Fibroblast of skin of right quadriceps (primary cell): ENCODE results near the gene HSD17B10.
A peak's percentile ranks its signal among the peaks of the same experiment; 100 is the strongest.
"Not testable (repeated sequence)": the region's sequence is repeated elsewhere in the genome, so short reads cannot be mapped to it uniquely, and the experiment has no call there.

Experiments used
- DNase-seq: peaks from one replicate; pipeline ENCODE4 v3.0.0-alpha.2; 2013

HSD17B10 gene

DNA sequence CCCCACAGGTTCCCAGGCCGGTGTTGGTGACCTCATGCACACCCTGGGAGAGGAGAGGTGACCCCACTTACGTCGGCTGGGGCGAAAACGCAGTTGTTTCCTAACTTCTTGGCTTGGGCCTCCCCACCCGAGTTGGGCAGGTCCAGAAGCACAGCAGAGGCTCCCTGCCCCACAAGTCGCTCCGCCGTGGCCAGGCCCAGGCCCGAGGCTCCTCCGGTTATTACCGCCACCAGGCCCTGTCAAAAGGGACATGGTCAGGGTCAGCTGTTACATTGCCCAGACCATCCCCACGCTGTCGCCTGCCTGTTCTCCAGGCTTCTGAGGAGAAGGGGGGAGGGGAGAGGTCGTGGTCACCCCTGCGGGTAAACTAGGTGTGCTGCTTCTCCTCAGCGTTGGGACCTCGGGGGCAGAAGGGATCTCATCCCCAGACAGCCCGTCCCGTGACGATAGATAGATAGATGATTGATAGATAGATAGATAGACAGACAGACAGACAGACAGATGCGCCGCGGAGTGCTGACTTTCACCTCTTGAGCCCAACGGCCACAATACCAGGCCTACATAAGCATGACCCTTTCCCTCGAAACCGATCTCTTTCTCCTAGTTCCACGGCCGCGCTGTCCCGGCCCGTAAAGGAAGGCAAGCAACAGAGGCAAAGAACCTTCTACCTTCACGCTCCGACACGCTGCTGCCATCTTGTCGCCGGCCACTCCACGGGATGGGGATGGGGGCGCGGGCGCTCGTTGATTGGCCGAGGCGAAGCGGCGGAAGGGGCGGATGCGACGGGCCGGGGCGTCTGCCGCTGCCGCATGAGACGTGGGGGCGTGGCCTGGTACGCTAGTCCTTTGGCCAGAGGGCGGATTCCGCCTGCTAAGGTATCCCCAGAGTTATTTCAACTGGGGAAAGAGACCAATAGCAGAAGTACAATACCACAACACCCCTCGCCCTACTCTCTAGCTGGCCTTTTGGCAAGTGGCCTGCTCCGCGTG, at the start of gene HSD17B10:
Gene HSD17B10 (minus strand): TSS at position 720 of the 989 bp plus-strand sequence. CDS start 25 bp downstream, at position 695.
- DNase-seq = peak; percentile 73

DNA sequence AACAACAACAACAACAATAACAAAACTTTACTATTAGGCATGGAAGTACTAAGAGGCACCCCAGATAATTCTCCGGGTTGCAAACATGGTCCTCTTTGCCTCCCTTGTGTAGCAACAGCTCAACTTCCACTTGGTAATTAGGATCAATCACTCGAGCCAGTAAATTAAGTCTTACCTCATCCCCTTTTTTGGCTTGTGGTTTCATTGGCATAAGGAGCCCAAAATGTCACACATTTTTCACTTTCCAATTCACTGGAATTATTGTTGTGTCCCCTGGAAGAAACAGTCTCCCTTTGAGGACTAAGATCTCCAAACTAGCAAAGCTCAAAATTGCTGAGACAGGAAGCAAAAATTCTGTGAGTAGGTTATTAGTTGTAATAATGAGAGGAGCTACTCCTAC, 49.2 kb upstream of the HSD17B10 start:
- no peak for DNase-seq

DNA sequence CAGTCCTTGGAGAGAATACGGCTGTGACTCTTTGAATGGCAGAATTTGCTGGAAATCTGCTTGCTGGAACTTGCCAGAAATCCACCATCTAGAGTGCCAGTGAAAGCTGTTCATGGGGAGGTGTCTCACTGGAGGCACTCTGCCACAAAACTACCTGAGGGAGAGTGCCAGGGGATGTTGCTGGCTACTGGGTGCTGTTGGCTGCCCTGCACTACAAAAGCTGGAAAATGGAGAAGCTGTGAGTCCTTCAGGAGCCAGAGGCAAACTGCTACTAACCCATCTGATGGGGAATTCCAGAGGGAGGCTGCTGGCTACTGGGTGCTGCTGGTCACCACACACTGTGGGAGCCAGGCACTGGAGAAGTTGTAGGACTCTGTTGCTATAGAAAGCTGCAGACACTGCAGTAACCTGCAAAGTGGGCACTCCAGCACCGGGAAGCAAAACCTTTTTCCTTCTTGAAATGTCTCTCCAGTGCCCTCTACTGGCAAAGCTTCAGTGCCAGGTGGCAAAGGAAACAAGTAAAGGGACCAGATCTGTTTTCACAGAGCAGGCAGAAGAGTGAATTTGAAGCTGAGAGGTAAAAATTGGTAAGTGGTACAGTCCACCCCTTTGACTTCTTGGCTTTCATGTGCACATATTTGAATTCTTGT, 47.8 kb upstream of the HSD17B10 start:
- peak; percentile 38 for DNase-seq

DNA sequence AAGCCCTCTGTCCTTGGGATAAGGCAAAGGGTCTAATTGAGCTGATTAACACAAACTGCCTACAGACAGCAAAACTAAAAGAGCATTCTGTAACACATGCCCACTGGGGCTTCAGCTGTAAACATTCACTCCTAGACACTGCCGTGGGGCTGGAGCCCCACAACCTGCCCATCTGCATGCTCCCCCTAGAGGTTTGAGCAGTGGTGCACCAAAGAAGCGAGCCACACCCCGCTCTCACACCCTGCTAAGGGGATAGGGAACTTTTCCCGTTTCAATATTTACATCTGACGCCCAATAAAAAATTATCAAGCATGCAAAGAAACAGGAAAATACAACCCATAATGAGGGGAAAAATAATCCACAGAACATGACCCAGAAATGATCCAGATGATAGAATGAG, 46.9 kb upstream of the HSD17B10 start:
- no peak for DNase-seq

DNA sequence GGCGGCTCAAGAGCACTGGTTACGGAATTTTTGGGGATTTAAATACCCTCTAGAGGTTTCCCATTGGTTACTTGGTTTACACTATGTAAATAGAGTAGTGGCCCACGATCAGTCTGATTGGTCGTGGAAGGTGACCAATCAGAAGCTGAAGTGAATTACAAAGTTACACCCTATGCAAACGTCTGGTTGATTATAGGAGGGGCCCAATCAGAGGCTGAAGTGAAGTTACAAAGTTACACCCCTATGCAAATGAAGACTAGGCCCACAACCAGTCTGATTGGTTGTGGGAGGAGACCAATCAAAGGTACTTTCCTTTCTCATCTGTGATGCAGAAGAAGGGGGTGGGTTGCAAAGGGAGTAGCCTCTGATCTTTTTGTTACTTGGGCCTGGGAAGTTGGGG, 45.1 kb upstream of the HSD17B10 start:
- DNase-seq = peak; percentile 6

DNA sequence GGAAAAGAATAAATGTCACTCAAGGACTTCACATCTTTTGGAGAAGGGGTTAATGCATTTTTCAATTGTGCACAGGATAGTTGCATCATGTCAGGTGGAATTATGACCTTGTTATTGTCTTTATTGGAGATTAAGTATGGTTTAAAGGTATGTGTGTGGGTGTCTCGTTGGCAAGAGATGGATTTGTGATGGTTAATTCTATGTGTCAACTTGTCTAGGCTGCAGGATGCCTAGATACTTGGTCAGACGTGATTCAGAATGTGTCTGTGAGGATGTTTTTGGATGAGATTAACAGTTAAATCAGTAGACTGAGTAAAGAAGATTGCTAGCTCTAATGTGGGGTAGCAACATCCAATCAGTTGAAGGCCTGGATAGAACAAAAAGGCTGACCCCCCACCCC, 42.2 kb upstream of the HSD17B10 start:
- peak; percentile 11 for DNase-seq

DNA sequence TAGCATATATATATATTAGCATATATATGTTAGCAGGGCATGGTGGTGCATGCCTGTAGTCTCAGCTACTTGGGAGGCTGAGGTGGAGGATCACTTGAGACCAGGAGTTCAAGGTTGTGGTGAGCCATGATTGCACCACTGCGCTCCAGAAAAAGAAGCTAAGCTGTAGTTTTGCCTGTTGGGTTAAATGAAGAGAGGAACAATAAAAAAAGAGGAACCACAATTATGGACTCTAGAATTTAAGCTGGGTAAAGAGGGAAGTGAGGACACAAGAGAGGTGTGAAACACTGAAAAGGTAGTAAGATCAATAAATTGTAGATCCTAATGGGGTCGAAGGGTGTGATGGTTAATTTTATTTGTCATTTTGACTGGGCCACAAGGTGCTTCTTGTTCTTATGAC, 40.5 kb upstream of the HSD17B10 start:
- no peak for DNase-seq

DNA sequence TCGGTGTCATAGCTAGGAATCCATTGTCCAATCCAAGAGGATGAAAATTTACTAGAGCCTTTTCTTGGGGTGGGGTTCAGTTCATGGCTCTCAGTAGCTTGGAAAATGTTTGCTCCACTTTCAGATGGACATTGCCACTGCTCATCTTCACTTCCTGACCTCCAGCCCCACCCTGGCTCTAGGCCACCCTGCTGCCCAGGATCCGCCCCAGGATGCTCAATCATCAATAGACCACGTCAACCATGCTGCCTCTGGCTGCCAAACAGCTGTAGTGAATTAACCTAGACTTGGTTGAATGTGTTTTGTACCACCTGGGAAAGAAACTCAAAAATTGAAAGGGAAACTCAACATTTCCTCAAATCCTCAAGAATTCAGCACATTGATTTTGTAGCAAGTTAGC, 37.2 kb upstream of the HSD17B10 start:
- no peak for DNase-seq

DNA sequence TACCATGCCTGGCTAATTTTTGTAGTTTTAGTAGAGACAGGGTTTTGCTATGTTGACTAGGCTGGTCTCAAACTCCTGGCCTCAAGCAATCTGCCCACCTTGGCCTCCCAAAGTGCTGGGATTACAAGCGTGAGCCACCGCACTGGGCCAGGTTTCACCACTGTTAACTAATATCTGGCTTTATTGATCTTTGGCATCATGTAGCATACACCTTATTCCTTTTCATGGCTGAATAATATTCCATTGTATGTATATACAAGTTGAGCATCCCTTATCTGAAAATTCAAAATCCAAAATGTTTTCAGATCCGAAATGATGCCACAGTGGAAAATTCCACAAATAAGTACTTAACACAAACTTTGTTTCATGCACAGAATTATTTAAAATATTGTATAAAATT, 34.5 kb upstream of the HSD17B10 start:
- not testable (repeated sequence) for DNase-seq

DNA sequence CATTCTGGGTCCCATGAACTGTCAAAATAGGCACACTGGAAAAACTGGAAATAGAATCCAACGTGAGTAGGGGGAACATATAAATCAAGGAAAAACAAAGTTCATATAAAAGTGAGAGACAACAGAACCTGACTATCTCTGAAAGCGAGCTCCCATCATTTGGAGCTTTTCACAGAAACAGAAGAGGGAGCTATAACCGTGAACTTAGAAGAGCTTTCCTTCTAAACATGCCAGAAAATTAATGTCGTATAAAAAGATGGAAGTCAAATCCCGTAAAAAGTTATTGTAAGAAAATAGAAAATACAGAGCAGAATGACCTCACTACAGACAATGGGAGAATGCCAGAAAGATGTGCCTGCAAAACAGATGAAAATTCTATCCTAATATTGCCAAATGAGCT, 23.9 kb upstream of the HSD17B10 start:
- DNase-seq = no peak

DNA sequence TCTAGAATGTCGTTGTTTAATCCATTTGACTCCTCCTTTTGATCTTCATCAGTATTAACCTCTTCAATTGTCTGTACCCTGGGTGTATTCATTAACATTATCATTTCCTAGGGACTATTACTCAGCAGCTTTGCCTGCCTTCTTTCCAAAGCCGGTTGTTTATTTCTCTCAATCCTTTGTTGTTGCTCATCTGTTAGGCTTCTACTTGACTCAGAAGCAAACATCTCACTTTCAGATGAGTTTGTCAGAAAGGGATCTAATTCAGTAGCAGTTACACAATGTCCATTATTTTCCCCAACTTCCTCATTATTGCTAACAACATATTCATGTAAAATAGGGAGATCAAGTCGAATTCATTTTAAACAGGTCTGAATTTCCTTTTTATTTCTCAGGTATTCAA, 22.1 kb upstream of the HSD17B10 start:
- DNase-seq = peak; percentile 29

DNA sequence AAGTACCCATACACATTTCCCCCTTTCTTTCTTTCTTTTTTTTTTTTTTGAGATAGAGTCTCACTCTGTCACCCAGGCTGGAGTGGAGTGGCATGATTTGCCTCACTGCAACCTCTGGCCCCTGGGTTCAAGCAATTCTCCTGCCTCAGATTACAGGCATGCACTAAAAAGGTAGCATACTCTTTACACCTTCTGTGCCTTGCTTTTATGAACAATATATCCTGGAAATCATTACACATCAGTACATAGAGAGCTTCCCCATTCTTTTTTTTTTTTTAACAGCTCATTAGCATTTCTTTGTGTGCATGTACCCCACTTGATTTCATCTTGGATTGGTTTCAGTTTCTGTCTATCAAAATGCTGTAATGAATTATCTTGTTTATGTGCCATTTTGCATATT, 18.6 kb upstream of the HSD17B10 start:
- DNase-seq = no peak

DNA sequence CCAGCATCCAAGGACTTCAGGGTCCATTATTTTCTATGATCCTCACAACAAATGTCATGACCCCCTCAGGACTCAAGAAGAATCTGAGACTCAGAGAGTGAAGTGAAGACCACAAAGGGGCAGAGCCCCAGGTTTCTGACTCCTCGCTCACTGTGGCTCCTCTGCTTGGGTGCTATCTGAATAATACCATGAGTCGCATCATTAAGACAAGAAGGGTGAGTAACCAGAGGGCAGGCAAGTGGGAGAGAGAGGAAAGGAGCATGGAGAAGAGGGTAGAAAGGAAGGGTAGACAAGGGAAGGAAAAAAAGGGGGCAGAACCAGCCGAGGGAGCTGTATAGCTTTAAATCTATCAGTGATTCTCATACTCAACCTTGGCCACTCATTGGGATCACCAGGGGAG, 15.5 kb upstream of the HSD17B10 start:
- no peak for DNase-seq

DNA sequence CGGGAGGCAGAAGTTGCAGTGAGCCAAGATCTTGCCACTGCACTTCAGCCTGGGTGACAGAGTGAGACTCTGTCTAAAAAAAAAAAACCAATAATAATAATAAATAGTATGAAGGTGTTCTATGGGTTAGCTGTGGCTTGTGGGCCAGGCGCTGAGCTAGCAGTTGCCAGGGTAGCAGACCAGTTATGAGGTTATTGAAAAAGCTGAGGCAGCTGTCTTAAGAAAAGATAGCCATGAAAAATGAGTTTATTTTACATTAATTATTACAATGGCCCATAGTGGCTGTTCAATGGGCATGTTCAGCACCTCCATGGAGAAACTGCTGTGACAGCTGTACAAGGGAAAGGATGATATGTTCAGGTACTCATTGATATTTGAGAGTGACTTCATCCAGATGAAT, 13.3 kb upstream of the HSD17B10 start:
- DNase-seq = no peak

DNA sequence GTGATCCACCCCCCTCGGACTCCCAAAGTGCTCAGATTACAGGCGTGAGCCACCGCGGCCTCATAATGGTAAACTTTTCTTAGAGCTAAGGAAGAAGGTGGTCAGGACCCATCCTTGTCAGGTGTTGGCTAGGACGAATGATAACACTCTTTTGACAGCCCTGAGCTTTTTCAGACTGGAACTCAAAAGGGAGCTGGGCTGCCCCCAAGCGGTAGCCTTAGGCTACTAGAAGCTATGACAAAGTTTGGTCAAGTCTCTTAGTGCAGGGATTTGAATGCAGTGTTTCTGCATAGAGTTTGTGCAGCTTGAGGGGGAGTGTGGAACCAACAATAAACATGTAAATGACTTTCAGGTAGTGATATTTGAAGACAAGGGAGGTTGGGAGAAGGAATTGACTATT, 11.8 kb upstream of the HSD17B10 start:
- DNase-seq = no peak

DNA sequence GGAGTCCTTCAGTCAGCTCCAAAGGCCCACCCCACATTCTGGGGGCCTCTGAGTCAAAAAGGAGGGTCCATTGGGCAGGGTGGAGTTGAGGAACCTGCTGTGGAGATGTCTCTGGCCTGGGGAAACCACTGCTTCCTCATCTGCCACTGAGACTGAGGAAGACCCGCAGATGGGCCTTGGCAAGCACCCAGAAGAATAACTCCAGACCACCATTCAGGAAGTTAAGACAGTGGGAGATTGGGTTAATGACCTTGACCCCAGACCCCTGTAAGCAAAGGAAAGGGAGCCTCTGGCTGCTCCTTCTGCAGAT, 8.1 kb upstream of the HSD17B10 start:
- DNase-seq = no peak

DNA sequence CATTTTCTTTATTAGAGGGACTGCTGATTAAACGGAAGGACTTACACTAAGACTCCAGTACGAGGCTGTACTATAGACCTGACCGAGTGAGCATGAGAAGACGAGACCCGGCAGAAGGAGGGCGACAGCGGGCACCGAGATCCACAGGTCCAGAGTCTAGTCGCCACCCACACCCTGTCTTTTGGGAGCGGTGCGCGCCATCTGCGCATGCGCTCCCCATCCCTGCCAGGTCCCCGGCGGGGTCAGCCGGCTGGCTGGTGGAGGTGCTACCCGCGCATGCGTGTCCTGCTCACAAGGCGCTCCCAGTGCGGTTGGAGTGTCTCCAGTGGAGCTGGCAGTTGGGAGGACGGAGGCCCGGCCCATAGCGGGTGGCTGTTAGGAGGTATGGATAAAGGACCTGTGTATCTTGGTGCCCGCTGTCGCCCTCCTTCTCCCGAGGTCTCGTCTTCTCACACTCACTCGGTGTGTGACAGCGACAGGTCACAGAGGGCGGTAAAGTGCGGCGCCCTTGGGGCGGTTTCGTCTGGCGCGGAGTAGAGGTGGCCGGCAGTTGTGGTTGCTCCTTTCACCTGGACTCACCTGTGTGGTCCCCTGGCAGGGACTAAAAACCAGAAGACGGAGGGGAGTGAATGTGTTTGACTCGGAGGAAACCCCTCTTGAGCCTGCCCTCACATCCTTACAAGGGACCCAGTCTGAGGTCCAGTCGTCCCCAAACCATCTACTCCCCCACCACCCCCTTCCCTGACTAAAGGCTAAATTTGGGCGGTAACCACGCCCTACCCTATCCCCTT, 7.6 kb upstream of the HSD17B10 start:
- DNase-seq = peak; percentile 61

DNA sequence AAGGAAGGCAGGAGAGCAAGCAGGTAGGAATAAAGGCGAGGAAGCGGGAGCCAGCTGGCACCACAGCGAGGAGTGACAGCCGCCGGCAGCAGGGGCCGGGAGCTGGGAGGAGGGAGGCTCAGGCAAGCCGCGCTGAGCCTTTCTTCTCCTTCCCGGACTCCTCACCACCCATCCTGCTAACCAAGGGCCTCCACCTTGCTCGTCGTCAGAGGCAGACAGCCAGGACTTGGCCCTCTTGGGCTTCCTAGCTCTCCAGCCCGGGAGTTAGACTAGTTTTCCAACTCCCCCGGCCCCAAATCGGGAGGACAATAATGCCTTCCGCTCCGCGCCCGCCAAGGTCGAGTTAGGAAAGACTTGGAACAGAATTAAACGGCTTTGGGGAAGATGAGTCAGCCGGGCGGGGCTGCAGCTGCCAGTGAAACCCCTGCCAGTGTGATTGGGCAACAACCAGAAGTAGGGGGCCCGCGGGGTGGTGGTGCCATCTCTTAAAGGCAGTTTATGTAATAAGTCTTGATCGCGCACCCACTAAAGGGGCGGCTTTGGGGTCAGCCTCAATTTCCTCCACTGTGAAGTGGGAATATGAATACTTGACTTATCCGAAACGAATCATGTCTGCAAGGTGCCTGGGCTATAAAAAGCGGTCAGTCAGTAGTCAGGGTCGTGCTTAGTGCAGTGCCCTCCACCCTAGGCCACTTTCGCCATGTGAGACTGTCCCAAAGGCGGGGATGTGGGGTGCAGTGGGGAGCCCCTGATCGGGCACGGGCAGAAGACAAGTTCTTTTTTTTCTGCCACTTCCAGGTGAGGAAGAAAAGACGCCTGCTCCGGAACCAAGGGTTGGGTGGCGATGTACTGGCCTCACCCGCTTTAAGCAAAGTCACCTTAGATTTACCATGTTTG, 6.7 kb upstream of the HSD17B10 start:
- peak; percentile 35 for DNase-seq

DNA sequence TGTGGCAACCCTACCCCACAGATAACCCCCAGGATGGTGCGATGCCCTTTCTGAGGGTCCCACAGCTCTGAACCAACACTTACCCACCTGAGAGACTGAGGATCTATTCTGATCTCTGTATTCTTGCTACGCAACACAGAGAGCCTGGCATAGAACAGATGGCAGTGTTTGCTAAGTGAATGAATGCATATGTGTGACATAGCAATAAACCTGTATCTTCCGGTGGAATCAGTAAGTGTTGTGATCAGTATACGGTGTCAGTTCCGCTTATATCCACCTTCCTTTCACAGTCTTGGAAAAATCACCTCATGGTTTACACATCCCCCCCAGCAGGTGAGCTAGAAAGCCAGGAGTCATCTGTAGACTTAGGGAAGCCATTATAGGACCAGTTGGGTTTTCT, 5.9 kb upstream of the HSD17B10 start:
- no peak for DNase-seq

DNA sequence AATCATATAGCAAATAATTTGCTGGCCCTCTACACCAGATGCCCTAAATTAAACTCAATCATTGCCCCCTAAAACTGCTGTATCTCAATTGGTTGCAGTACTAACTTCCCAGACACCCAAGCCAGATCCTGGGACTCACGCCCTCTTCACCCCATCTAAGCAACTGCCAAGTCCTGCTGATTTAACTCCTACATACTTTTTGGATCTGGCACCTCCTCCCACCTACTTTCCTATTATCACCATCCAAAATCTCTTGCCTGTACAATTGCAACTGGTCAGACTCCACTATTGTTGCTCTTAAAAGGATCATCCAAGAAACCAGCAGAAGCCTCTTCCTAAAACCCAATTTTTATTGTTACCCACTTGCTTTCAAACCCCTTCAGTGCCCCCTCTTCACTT, 4.7 kb upstream of the HSD17B10 start:
- DNase-seq = no peak

DNA sequence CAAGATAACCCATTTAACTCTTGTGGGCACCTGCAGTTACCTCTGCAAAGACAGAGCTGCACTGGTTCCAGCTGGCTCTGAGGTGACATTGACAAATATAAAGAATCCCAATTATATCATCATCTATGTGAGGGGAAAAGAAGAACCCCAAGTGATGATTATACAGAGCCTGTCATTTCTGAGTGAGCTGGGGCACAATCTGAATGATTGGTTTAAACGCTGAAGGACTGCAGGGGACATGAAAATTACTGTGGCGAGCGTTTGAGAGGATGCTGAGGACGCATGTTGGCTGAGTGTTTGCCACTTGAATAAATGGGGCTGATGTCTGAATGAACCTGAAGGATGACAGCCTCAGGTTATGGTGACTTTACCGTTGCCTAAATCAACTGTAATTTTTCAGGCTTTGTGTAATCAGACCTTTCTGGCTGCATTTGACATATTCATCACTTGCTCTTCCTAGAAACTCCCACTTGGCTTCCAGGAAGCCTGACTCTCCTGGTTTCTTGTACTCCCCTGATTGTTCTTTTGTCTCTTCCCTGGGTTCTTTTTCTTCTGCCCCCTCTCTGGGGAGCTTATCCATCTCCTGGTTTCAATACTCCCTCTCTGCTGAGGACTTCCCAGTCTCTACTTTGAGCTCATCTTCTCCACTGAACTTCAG, 4.1 kb upstream of the HSD17B10 start:
- no peak for DNase-seq

DNA sequence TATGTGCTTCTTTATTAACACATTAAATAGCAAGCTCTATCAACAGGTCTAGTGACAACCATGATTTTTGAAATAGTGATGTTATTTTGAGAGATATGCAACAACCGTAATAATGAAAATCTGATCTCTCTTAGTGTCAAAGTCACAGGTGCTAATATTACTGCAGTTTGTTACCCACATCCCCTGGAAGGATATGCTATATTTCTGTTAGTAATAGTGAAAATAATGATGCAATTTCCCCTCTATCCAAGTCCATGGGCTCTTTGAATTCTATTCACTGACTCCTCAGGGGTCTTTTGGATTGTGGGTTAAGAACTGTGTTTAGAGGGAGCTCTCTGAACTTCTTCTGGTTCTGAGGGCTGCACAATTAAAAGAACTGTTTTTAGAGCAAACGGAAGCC, 3.0 kb upstream of the HSD17B10 start:
- DNase-seq = no peak
